ENCODE results near the gene RIC8B. TPM values are rescaled to one million over a fixed set of nuclear protein-coding genes. Genes with fewer than 3 reads are reported as not detected.

RIC8B gene
- total and polyA plus RNA-seq, 8 donors = 2.2 to 71.0 (median 5.6) TPM

GRCh38 chr12:106902053-106902452 lies 127.6 kb downstream of the RIC8B start:
- Histone ChIP-seq H3K4me3 (no peak overlapping the region), H3K36me3 (no peaks in the 10 kb centered on the region), H3K4me1 (peaks cover 0 to 12% (median 8%) of the 10 kb centered on the region in 4 donors), H3K9me3 (no peaks in the 10 kb centered on the region), H3K27ac (no peak overlapping the region), H3K27me3 (peaks cover 0 to 76% (median 4%) of the 10 kb centered on the region in 3 donors)
- no peak for DNase-seq
- TF ChIP-seq EP300 (IDR thresholded peaks at IDR 0.05) = no peak
- 85 to 96% (median 89%) methylated on average over 11 of the region's 11 CpGs for WGBS, 5 donors
- intact Hi-C loops (cut with DNase I; ENCODE audit: low total_unique reads) = no loop called here

- DNase-seq = peak; percentile 89 to 92
- Histone ChIP-seq H3K4me1 (peaks cover 0 to 12% (median 8%) of the 10 kb centered on the region in 4 donors), H3K36me3 (no peaks in the 10 kb centered on the region), H3K4me3 (peak overlapping the region; percentile 36 to 54 (median 42)), H3K27me3 (peaks cover 0 to 73% (median 4%) of the 10 kb centered on the region in 3 donors), H3K27ac (peak overlapping the region in 1 of 5 donors; percentile 19), H3K9me3 (no peaks in the 10 kb centered on the region)
- 2 to 8% (median 6%) methylated on average over 28 of the region's 28 CpGs for WGBS, 5 donors
- intact Hi-C loops (cut with DNase I; ENCODE audit: low total_unique reads) = no loop called here
- TF ChIP-seq CTCF (IDR thresholded peaks at IDR 0.05) (no peak), POLR2A (IDR thresholded peaks at IDR 0.05) (no peak), EP300 (IDR thresholded peaks at IDR 0.05) (no peak), POLR2AphosphoS5 (IDR thresholded peaks at IDR 0.05) (no peak)
These were observed 128.9 kb downstream of the RIC8B start for GRCh38 chr12:106903241-106903945.

GRCh38 chr12:106906715-106907114 lies 132.2 kb downstream of the RIC8B start:
- no peak for TF ChIP-seq EP300 (IDR thresholded peaks at IDR 0.05)
- no peak for TF ChIP-seq POLR2A (IDR thresholded peaks at IDR 0.05)
- no peak for TF ChIP-seq POLR2AphosphoS5 (IDR thresholded peaks at IDR 0.05)
- TF ChIP-seq CTCF (IDR thresholded peaks at IDR 0.05) = no peak
- H3K4me3 ChIP-seq = no peak overlapping the region
- no peak overlapping the region for H3K27ac ChIP-seq
- DNase-seq = no peak
- no peaks in the 10 kb centered on the region for H3K9me3 ChIP-seq
- H3K4me1 ChIP-seq = peaks cover 0 to 12% (median 8%) of the 10 kb centered on the region in 4 donors
- intact Hi-C loops (cut with DNase I; ENCODE audit: low total_unique reads) = no loop called here
- peaks cover 0 to 74% (median 4%) of the 10 kb centered on the region in 3 donors for H3K27me3 ChIP-seq
- no peaks in the 10 kb centered on the region for H3K36me3 ChIP-seq
- 69 to 83% (median 77%) methylated on average over 2 of the region's 2 CpGs for WGBS, 5 donors

- Histone ChIP-seq H3K27me3 (peaks cover 0 to 75% (median 0%) of the 10 kb centered on the region in 3 donors), H3K36me3 (no peaks in the 10 kb centered on the region), H3K4me1 (peaks cover 0 to 12% (median 8%) of the 10 kb centered on the region in 4 donors), H3K9me3 (no peaks in the 10 kb centered on the region), H3K27ac (no peak overlapping the region), H3K4me3 (no peak overlapping the region)
- no peak for TF ChIP-seq POLR2AphosphoS5 (IDR thresholded peaks at IDR 0.05)
- no peak for TF ChIP-seq EP300 (IDR thresholded peaks at IDR 0.05)
- no peak for TF ChIP-seq POLR2A (IDR thresholded peaks at IDR 0.05)
- TF ChIP-seq CTCF (IDR thresholded peaks at IDR 0.05) = no peak
- no peak for DNase-seq
- WGBS, 5 donors = 64 to 75% (median 67%) methylated on average over 5 of the region's 5 CpGs
- intact Hi-C loops (cut with DNase I; ENCODE audit: low total_unique reads) = no loop called here
These were observed 132.9 kb downstream of the RIC8B start for GRCh38 chr12:106907411-106907810.

GRCh38 chr12:106907846-106908245 lies 133.4 kb downstream of the RIC8B start:
- TF ChIP-seq CTCF (IDR thresholded peaks at IDR 0.05) (no peak), POLR2AphosphoS5 (IDR thresholded peaks at IDR 0.05) (no peak), EP300 (IDR thresholded peaks at IDR 0.05) (no peak), POLR2A (IDR thresholded peaks at IDR 0.05) (no peak)
- Histone ChIP-seq H3K4me1 (peaks cover 0 to 12% (median 8%) of the 10 kb centered on the region in 4 donors), H3K27me3 (peaks cover 0 to 77% (median 0%) of the 10 kb centered on the region in 3 donors), H3K9me3 (no peaks in the 10 kb centered on the region), H3K36me3 (no peaks in the 10 kb centered on the region), H3K27ac (no peak overlapping the region), H3K4me3 (no peak overlapping the region)
- intact Hi-C loops (cut with DNase I; ENCODE audit: low total_unique reads) = no loop called here
- WGBS, 5 donors = 75 to 83% (median 80%) methylated on average over 4 of the region's 4 CpGs
- no peak for DNase-seq
